GM15510 (cell line): ENCODE results near the gene CCL20.

Experiments used
- POLR2A ChIP-seq: IDR thresholded peaks from 3 replicates; pipeline ENCODE4 v1.6.1; 2011; ENCODE audit warnings: borderline replicate concordance; ENCODE audit not compliant: insufficient read length; ENCODE audit errors: extremely low read depth

Gene CCL20

GRCh38 chr2:227848586-227848985, 34.9 kb downstream of the CCL20 start:
- TF ChIP-seq POLR2A: no peak

- no peak for TF ChIP-seq POLR2A
Observed at GRCh38 chr2:227849906-227850305, 36.3 kb downstream of the CCL20 start.

DNA sequence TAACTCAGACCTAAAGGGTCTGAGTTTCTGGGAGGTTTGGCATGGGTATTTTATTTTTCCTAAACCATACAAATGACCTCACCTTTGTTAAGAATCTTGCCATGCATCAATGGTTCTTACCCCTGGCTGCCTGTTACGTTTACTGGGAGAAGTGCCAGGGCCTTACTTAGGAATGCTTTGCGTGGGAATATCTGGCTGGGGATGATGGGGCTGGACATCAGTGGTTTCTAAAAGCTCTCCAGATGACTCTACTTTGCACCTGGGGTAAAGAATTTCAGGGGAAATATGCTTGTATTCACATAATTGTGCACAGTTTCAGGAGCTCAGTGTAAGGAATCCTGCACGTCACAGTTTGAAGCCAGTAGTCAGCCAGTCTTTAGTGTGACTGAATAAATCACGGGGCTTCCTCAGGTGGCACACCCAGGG, 39.6 kb downstream of the CCL20 start:
- no peak for TF ChIP-seq POLR2A

DNA sequence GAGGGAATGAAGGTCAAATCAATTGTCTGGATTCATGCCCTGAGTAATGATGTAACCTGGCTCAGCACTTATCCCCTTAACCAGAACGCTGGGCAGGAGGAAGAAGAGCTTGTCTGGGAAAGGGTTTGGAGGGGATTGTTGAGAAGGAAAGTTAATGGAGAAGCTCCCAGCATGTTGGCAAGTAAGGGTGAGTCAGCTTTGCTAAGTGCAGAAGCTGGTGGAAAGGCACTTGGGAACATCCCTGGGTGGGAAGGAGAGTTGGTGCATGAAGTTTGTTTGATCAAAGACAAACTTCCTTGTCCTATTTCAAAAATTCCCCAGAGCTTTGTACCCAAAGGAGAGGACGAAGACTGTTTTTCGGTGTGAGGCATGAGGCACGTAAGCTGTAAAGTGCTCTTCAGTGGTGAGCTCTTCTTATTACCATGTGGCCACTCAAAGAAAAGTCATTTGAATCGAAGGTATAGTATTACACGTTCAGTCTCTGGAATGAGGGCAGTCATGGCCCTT, 40.2 kb downstream of the CCL20 start:
- no peak for TF ChIP-seq POLR2A

DNA sequence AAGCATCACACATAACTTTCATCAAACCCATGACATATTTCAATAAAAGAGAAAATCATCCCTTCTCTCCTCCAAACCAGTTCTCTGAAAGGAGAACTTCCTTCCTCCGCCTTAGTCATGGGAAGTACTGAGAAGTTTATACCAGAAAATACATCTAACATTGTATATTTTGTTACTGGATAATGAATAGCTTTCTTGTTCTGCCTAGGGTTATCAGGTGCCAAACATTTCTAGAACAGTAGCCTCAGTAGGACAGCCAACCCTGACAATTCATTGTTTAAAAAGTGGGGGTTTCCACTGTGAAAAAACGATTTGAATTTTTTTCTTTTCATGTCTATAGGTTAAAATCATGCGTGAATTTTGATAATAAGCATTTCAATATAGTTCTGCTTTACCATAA, 41.8 kb downstream of the CCL20 start:
- TF ChIP-seq POLR2A: no peak

- no peak for TF ChIP-seq POLR2A
Observed at GRCh38 chr2:227856697-227857096, 43.1 kb downstream of the CCL20 start.

DNA sequence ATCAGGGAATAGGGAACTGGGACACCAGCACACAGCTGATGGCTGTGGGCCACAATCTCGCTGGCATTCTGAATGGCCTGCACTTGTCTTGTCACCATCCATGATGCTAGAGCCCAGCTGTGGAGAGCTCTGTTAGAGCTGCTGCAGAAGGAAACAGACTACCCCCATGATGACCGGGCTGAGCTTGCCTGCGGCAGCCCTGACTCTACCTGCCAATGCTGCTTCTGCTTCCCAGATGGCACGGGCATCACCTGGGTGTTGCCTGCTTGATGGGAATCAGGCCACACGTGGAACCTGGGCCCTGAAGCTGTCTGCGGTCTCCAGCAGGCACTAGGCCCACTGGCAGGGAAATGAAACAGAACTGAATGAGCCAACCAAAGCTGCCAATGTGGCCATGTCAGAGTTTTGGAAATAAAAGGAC, 46.6 kb downstream of the CCL20 start:
- no peak for TF ChIP-seq POLR2A

DNA sequence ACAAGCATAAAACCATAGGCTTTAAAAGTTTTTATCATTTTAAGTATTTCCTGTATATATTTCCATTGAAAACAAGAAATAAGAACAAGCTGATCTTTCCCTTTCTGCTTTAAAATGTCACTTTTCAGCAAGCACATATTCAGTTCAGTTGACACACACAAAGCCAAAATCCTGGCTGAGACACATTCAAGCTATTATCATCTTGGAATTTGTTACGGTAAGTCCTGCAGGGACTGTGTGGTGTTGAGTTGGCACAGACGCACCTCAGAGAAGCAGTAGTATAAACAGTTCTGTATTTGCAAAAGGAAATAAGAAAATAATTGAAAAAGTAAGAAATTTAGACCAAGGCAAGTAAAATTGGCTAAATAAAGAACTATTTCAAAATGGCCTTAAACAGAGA, 47.4 kb downstream of the CCL20 start:
- no peak for TF ChIP-seq POLR2A

GRCh38 chr2:227862227-227862740, 48.6 kb downstream of the CCL20 start:
- TF ChIP-seq POLR2A: no peak

DNA sequence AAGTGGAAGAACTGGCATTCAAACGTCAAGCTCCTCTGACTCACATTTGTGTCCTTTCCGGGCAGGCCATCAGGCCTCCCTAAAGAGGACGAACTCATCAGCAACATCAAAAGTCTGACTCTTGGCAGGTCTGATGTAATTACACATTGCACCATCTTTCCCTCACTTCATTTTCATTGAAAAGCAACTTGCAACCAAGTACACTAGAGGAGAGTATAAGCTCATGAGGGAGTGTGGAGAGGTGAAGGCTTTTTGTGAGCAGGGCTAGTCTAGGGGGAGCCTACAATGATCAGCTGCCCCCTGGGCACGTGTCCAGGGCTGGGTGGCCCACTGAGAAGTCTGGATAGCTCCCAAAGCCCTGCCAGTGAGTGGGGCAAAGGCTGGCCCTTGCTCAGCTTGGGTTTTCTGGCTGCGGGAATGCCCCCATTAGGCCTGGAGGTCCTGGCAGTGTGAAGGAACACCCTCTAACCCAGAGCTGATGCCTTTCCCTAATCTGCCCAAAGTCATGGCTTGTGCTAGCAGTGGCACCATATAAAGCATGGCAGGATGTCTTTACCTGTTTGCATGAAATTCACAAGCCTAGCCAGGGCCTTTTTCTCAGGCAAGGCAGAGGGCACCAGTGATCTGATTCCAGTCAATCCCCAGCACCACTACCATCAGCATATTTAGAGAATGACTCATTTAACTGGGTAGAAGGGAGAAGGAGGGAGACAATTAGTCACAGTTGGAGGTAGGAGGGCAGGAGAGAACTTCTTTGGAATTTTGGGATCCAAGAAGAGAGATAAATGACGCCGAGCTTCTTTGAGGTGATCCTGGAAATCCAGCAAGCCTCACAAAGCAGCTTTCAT, 49.3 kb downstream of the CCL20 start:
- no peak for TF ChIP-seq POLR2A

- TF ChIP-seq POLR2A: no peak
Observed at GRCh38 chr2:227864161-227864756, 50.6 kb downstream of the CCL20 start.

GRCh38 chr2:227865291-227865690, 51.6 kb downstream of the CCL20 start:
- TF ChIP-seq POLR2A: no peak
